Measurements from ENCODE around the gene ZFP91. TPM values are rescaled to one million over a fixed set of nuclear protein-coding genes. Genes with fewer than 3 reads are reported as not detected.

ZFP91 gene
- total and polyA plus RNA-seq, 2 of the 4 experiments (the other 2 are of a cell fraction): 20.7 to 25.3 TPM

- Histone ChIP-seq H3K4me3 (ENCODE audit: insufficient read depth, low read depth, low read length) (no peak overlapping the region), H3K14ac (replicated peaks; ENCODE audit: low read depth, low read length) (no peak overlapping the region), H2BK15ac (ENCODE audit: low read depth, low read length) (no peak overlapping the region), H4K8ac (ENCODE audit: low read depth in 2 of 2, low read length in 2 of 2) (no peak overlapping the region), H3K18ac (ENCODE audit: low read depth, low read length) (no peak overlapping the region), H3K36me3 (ENCODE audit: control insufficient read depth, insufficient read depth, low read length) (no peaks in the 10 kb centered on the region), H3K9ac (ENCODE audit: low read depth, low read length) (no peak overlapping the region), H2AK9ac (replicated peaks; ENCODE audit: low read depth, low read length, poor library complexity) (no peak overlapping the region), H3K23ac (ENCODE audit: low read depth, low read length) (no peak overlapping the region), H2BK20ac (ENCODE audit: low read depth, low read length) (no peak overlapping the region), H3K9me3 (ENCODE audit: control insufficient read depth, insufficient read depth, low read length) (peaks cover 3% of the 10 kb centered on the region; the same call in 1 of the 2 replicates), H3K4me2 (ENCODE audit: low read depth, low read length) (no peak overlapping the region), H2AFZ (replicated peaks; ENCODE audit: low read length, poor library complexity) (no peak overlapping the region), H2BK5ac (ENCODE audit: low read depth, low read length, poor library complexity, severe bottlenecking) (no peak overlapping the region), H3K56ac (ENCODE audit: extremely low read depth, insufficient read depth, low read length) (no peak overlapping the region), H2AK5ac (ENCODE audit: low read depth, low read length) (no peak overlapping the region), H3K27me3 (ENCODE audit: control insufficient read depth, insufficient read depth, low read length) (no peaks in the 10 kb centered on the region), H3K4ac (ENCODE audit: low read depth, low read length) (no peak overlapping the region), H3K4me1 (ENCODE audit: control insufficient read depth, insufficient read depth, low read length) (0 out of 2 replicates have a peak, but pooled peaks cover 2% of the 10 kb centered on the region), H3K27ac (ENCODE audit: insufficient read depth, low read length) (no peak overlapping the region), H4K5ac (ENCODE audit: low read depth, low read length) (no peak overlapping the region), H4K20me1 (ENCODE audit: insufficient read depth, low read length) (no peaks in the 10 kb centered on the region), H2BK120ac (ENCODE audit: low read depth, low read length) (no peak overlapping the region), H3K79me1 (ENCODE audit: low read depth in 1 of 2, low read length in 2 of 2) (no peaks in the 10 kb centered on the region), H3K9me1 (ENCODE audit: insufficient read depth, low read length) (no peaks in the 10 kb centered on the region), H4K91ac (ENCODE audit: insufficient read depth, low read depth, low read length) (no peak overlapping the region)
- intact Hi-C loops (cut with micrococcal nuclease) (no loop called here), dilution Hi-C loops (cut with HindIII; ENCODE audit: low sequenced_read_pairs, unreplicated experiment) (no loop called here), in situ Hi-C loops (cut with MboI; ENCODE audit: low sequenced_read_pairs) (no loop called here)
- no CpG with 5 or more reads among the region's 1 CpG for WGBS, 2 experiments (ENCODE audit: extremely low coverage in 2 of 2, insufficient read length in 1 of 2)
- TF ChIP-seq CHD1 (IDR thresholded peaks at IDR 0.05; ENCODE audit: low read depth, low read length): no peak
- DNase-seq (no peak), ATAC-seq (ENCODE audit: low read depth) (no peak)
- CTCF ChIA-PET: no interaction called here
- POLR2A ChIA-PET (ENCODE audit: unreplicated experiment): no interaction called here
- BruUV-seq (replicated peaks): no TSS peak
Observed at GRCh38 chr11:58647866-58648265, 69.0 kb downstream of the ZFP91 start.
